Astrocyte (in vitro differentiated cells and primary cell): Measurements from ENCODE around the gene TELO2.

Experiments
- EZH2 ChIP-seq: IDR thresholded peaks from 2 replicates; pipeline ENCODE4 v1.6.1; 2012; ENCODE audit warnings: mild to moderate bottlenecking, low read length, inconsistent platforms; ENCODE audit not compliant: insufficient read depth
- TF ChIP-seq, protein P1 (sequence below): IDR thresholded peaks from 2 replicates; pipeline ENCODE4 v1.5.1; 2011; ENCODE audit warnings: low read depth, mild to moderate bottlenecking, inconsistent platforms, low read length, moderate library complexity; ENCODE audit not compliant: insufficient read depth

DNA sequence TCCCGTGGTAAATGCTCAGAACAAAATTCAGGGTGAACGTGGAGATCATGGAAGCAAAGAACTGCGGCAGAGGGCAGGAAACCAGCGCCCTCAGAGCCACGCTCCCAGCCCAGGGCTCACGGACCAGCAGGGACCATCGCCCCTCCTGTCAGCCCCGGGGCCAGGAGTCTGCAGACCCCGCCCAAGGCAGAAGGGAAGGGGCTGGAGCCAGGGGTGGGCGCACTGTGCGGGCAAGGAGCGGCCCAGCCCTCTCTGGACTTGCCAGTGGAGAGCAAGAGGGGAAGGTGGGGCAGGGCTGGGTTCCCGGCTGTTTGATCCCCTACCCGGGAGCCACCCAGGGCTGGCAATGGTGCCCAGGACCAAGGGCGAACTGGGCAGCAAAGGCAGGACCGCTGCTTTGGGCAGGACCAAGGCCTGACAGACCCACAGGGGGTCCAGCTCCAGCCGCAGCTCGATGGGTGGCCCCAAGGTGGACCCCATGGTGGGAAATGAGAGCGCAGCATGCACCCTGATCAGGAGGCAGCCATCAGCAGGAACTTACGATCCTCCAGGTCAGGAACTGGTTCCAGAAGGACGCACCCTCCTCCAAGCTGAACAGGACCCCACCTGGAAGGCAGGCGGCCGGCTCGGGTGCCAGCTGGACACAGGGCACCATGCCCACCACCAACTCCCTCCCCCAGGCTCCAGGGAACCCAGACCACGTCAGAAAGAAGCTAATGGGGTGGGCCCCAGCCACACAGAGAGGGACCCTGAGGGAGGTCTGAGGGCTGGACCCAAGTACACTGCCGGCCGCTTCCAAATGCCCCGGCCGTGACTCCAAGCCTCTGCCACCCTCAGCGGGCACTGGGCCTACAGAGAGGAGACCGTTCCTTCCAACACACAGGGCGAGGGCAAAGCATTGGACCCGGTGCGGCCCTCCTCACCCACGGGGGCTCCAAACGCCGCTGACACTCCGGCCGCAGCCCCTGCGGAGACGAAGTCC, 37.7 kb upstream of the TELO2 start:
- TF ChIP-seq, protein P1, sequence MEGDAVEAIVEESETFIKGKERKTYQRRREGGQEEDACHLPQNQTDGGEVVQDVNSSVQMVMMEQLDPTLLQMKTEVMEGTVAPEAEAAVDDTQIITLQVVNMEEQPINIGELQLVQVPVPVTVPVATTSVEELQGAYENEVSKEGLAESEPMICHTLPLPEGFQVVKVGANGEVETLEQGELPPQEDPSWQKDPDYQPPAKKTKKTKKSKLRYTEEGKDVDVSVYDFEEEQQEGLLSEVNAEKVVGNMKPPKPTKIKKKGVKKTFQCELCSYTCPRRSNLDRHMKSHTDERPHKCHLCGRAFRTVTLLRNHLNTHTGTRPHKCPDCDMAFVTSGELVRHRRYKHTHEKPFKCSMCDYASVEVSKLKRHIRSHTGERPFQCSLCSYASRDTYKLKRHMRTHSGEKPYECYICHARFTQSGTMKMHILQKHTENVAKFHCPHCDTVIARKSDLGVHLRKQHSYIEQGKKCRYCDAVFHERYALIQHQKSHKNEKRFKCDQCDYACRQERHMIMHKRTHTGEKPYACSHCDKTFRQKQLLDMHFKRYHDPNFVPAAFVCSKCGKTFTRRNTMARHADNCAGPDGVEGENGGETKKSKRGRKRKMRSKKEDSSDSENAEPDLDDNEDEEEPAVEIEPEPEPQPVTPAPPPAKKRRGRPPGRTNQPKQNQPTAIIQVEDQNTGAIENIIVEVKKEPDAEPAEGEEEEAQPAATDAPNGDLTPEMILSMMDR: no peak
- TF ChIP-seq EZH2: no peak
